ENCODE results near the gene ATF7.
"Not testable (repeated sequence)": the region's sequence is repeated elsewhere in the genome, so short reads cannot be mapped to it uniquely, and the experiment has no call there.

ATF7 gene

DNA sequence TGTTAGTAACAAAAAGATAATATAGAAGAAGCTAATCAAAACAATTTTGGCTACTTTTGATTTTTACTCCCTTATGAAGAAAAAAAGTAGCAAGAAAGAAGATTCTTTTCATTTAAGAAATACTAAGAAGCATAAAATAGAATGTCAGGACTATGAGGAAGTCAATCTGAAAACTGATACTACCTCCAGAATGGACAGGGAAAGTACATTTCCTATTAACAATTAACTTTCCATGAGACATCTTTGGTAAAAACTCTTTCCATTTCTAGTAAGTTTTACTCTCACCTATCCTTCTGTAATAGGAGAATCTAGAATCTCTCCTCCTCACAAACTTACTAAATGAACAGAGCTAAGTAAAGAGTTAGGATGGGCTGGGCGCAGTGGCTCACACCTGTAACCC is 67.6 kb downstream of the ATF7 start:
- TF ChIP-seq, protein P1, sequence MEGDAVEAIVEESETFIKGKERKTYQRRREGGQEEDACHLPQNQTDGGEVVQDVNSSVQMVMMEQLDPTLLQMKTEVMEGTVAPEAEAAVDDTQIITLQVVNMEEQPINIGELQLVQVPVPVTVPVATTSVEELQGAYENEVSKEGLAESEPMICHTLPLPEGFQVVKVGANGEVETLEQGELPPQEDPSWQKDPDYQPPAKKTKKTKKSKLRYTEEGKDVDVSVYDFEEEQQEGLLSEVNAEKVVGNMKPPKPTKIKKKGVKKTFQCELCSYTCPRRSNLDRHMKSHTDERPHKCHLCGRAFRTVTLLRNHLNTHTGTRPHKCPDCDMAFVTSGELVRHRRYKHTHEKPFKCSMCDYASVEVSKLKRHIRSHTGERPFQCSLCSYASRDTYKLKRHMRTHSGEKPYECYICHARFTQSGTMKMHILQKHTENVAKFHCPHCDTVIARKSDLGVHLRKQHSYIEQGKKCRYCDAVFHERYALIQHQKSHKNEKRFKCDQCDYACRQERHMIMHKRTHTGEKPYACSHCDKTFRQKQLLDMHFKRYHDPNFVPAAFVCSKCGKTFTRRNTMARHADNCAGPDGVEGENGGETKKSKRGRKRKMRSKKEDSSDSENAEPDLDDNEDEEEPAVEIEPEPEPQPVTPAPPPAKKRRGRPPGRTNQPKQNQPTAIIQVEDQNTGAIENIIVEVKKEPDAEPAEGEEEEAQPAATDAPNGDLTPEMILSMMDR (IDR thresholded peaks at IDR 0.05; ENCODE audit: low read depth, low read length, missing control alignments) = no peak
- DNase-seq (ENCODE audit: extremely low read depth, low read depth) = no peak
- H3K4me3 ChIP-seq (replicated peaks; ENCODE audit: low read depth, low read length) = no peak overlapping the region

DNA sequence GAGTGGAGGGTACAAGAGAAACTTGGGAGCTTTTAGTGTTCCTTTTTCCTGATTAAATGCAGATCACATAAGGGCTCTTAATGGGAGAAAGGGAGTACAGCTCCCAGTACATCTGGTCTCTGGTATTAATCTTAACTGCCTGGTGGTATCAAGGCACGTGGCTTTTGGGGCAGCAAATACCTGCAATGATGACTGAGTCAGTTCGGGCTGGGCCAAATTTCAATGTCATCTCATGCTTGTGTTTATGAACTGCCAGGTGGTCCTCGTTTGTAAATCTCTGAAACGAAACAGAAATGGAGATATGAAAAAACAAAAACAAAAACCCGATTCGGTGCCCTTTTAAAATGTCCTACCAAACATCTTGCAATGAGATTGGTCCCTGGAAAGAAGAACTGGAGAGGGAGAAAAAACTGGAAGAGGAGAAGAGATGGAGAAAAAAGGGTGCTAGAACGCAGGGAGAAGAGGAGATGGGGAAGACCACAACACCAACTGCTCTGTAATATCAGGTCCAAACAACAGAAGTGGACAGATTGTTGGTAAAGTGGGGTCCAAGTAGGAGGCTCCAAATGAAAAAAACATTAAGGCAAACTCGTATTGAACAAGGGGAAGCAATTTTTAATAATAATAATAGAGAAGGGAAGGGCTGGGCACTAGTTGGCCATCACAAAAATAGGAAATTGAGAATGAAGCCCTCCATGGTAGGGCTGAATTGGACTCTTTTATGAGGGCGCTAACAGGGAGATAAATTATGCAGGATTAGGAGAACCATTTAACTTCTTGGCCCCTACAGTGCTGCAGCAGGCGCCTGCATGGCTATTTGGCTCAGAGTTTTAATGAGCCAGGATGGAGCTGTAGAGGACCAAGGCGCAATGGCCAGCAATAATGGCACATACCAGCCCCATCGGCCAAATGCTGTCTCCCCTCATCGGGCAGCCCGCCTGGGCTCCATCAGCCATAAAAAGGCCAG is 73.5 kb downstream of the ATF7 start:
- TF ChIP-seq, protein P1 (IDR thresholded peaks at IDR 0.05; ENCODE audit: low read depth, low read length, missing control alignments) = no peak
- no peak for DNase-seq (ENCODE audit: extremely low read depth, low read depth)
- H3K4me3 ChIP-seq (replicated peaks; ENCODE audit: low read depth, low read length) = no peak overlapping the region

DNA sequence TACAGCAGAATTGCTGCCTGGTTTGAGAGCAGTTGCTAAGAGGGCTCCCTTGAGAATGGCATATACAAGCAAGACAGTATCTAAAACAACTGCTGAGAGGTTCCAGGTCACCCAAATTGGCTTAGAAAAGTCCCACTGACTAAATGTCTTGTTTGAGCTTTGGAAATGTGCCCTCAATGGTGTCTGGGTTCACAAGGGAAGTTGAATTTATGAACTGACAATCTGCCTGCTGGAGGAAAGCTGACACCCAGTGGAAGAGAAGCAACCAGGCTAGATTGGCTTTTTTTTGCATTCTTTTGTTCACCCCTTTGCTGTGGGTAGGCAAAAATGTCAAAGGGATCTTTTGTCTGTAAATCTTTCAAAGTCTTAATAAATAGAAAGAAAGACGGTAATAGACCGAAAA is 74.3 kb downstream of the ATF7 start:
- TF ChIP-seq, protein P1 (IDR thresholded peaks at IDR 0.05; ENCODE audit: low read depth, low read length, missing control alignments) = no peak
- DNase-seq (ENCODE audit: extremely low read depth, low read depth) = no peak

DNA sequence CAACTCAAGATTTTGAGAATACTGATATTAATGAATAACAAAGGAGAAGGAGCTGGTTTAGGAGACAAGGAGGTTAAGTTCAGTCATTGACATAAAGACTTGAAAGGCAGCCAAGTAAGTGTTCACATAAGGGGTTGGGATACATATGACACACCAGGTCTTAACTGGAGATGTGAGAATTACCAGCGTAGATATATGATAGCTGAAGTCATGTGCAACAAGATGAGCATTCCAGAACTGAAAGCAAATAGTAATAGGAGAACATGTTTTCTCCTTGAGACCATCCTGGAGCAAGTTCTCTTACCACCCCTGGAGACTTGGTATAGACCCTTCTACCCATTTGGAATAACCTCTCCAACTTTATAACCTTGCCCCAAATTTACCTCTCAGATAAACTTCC is 75.6 kb downstream of the ATF7 start:
- no peak overlapping the region for H3K4me3 ChIP-seq (replicated peaks; ENCODE audit: low read depth, low read length)
- DNase-seq (ENCODE audit: extremely low read depth, low read depth) = no peak
- TF ChIP-seq, protein P1 (IDR thresholded peaks at IDR 0.05; ENCODE audit: low read depth, low read length, missing control alignments) = no peak

More for the DNA sequence above, 74.3 kb downstream of the ATF7 start:
- H3K4me3 ChIP-seq (replicated peaks; ENCODE audit: low read depth, low read length) = no peak overlapping the region

- not testable (repeated sequence) for H3K4me3 ChIP-seq (replicated peaks; ENCODE audit: low read depth, low read length); DNase-seq (ENCODE audit: extremely low read depth, low read depth)
Observed at GRCh38 chr12:53550131-53550530, 76.1 kb downstream of the ATF7 start.

GRCh38 chr12:53548354-53548753 is 77.8 kb downstream of the ATF7 start:
- not testable (repeated sequence) for H3K4me3 ChIP-seq (replicated peaks; ENCODE audit: low read depth, low read length); DNase-seq (ENCODE audit: extremely low read depth, low read depth)

GRCh38 chr12:53543539-53543938 is 82.6 kb downstream of the ATF7 start:
- H3K4me3 ChIP-seq (replicated peaks; ENCODE audit: low read depth, low read length) = no peak overlapping the region
- no peak for DNase-seq (ENCODE audit: extremely low read depth, low read depth)
- TF ChIP-seq, protein P1 (IDR thresholded peaks at IDR 0.05; ENCODE audit: low read depth, low read length, missing control alignments) = peak; percentile 88

DNA sequence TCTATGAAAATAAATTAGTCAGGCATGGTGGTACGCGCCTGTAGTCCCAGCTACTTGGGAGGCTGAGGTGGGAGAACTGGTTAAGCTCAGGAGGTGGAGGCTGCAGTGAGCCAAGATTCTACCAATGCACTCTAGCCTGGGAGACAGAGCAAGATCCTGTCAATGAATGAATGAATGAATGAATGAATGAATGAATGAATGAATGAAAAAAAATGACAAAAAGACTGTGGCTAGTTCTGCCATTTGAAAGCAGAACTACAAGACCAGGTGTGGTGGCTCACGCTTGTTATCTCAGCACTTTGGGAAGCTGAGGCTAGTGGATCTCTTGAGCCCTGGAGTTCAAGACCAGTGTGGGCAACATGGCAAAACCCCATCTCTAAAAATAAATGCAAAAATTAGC is 86.7 kb downstream of the ATF7 start:
- H3K4me3 ChIP-seq (replicated peaks; ENCODE audit: low read depth, low read length) = no peak overlapping the region
- TF ChIP-seq, protein P1 (IDR thresholded peaks at IDR 0.05; ENCODE audit: low read depth, low read length, missing control alignments) = no peak
- no peak for DNase-seq (ENCODE audit: extremely low read depth, low read depth)

Measured in HFF-Myc (cell line).